ENCODE results near the gene ANKRD50.

The ANKRD50 gene

GRCh38 chr4:124635331-124635730, 77.2 kb downstream of the ANKRD50 start:
- H3K4me1 ChIP-seq (ENCODE audit: control insufficient read depth, insufficient read depth, low read length), result peaks cover 48% of the 10 kb centered on the region
- H3K27me3 ChIP-seq (ENCODE audit: control insufficient read depth, insufficient read depth, low read length), result no peaks in the 10 kb centered on the region
- H3K27ac ChIP-seq (ENCODE audit: low read depth, low read length), result no peak overlapping the region
- H3K9ac ChIP-seq (ENCODE audit: low read depth, low read length), result no peak overlapping the region
- H3K9me3 ChIP-seq (ENCODE audit: control insufficient read depth, insufficient read depth, low read length), result no peaks in the 10 kb centered on the region
- no peaks in the 10 kb centered on the region for H3K36me3 ChIP-seq (ENCODE audit: control insufficient read depth, insufficient read depth, low read length)
- no peak overlapping the region for H3K4me3 ChIP-seq (ENCODE audit: low read depth, low read length)

- H3K9ac ChIP-seq (ENCODE audit: low read depth, low read length), result no peak overlapping the region
- no peaks in the 10 kb centered on the region for H3K36me3 ChIP-seq (ENCODE audit: control insufficient read depth, insufficient read depth, low read length)
- H3K9me3 ChIP-seq (ENCODE audit: control insufficient read depth, insufficient read depth, low read length), result no peaks in the 10 kb centered on the region
- peaks cover 45% of the 10 kb centered on the region for H3K4me1 ChIP-seq (ENCODE audit: control insufficient read depth, insufficient read depth, low read length)
- H3K27ac ChIP-seq (ENCODE audit: low read depth, low read length), result no peak overlapping the region
- H3K27me3 ChIP-seq (ENCODE audit: control insufficient read depth, insufficient read depth, low read length), result no peaks in the 10 kb centered on the region
- no peak overlapping the region for H3K4me3 ChIP-seq (ENCODE audit: low read depth, low read length)
These were observed 79.1 kb downstream of the ANKRD50 start for GRCh38 chr4:124633285-124633941.

DNA sequence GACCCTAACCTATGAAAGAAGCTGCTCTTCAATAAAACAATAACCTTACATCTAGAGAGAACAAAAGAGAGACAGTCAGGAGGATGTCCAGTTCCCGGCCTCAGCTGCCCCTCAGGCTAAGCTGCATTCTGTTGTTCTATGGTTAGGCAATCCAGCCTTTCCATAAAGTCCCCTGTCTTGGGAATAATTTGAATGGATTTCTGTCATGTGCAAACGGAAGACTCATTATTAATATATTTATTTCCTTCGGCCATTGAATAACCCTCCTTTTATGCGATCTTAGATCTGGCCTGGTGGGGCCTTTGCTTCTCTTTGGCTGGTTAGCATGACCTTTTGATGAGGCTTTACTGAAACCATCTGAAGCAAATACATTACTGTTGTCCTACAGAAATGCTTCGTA, 80.1 kb downstream of the ANKRD50 start:
- Histone ChIP-seq H3K9me3 (ENCODE audit: control insufficient read depth, insufficient read depth, low read length) (no peaks in the 10 kb centered on the region), H3K27me3 (ENCODE audit: control insufficient read depth, insufficient read depth, low read length) (no peaks in the 10 kb centered on the region), H3K36me3 (ENCODE audit: control insufficient read depth, insufficient read depth, low read length) (no peaks in the 10 kb centered on the region), H3K27ac (ENCODE audit: low read depth, low read length) (no peak overlapping the region), H3K4me3 (ENCODE audit: low read depth, low read length) (no peak overlapping the region), H3K4me1 (ENCODE audit: control insufficient read depth, insufficient read depth, low read length) (peaks cover 41% of the 10 kb centered on the region), H3K9ac (ENCODE audit: low read depth, low read length) (no peak overlapping the region)

DNA sequence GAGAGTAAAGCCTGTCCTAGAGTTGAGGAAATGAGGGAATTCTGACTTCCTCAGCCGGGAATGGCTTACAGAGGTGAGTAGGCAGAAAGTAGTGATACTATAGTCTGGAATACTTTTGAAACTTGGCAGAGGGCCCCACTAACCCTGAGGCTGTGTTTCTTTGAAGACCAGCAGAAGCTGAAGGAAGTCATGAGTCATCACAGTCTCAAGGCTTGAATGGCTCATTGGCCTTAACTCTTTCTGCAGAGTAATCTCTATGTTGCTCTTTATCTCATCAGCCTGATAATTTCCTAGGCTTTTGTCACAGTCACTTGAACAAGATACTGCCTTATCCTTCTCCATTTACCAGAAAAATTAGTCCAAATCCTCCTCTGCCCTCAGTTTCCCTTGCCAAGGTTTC, 80.8 kb downstream of the ANKRD50 start:
- Histone ChIP-seq H3K27me3 (ENCODE audit: control insufficient read depth, insufficient read depth, low read length) (no peaks in the 10 kb centered on the region), H3K9me3 (ENCODE audit: control insufficient read depth, insufficient read depth, low read length) (no peaks in the 10 kb centered on the region), H3K36me3 (ENCODE audit: control insufficient read depth, insufficient read depth, low read length) (no peaks in the 10 kb centered on the region), H3K27ac (ENCODE audit: low read depth, low read length) (peak overlapping the region; percentile 2), H3K4me3 (ENCODE audit: low read depth, low read length) (no peak overlapping the region), H3K9ac (ENCODE audit: low read depth, low read length) (no peak overlapping the region), H3K4me1 (ENCODE audit: control insufficient read depth, insufficient read depth, low read length) (peaks cover 40% of the 10 kb centered on the region)

DNA sequence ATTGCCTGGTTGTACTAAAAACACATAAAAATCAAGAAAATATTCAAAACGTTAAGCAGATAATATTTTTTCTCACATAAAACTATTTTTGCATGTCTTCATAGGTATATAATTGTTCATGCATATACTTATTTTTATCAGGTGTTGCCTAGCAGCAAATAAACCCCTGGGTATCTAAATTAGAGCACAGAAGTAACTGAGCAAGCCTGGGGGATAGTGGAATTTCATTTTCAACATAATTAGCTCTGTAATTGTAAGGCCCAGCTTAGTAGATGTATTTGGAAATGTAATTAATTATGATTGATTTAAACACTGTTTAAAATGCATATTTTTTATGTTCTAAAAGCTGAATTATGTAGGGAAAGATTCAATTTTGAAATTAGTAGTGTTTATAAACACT, 82.9 kb downstream of the ANKRD50 start:
- Histone ChIP-seq H3K9me3 (ENCODE audit: control insufficient read depth, insufficient read depth, low read length) (no peaks in the 10 kb centered on the region), H3K9ac (ENCODE audit: low read depth, low read length) (no peak overlapping the region), H3K4me3 (ENCODE audit: low read depth, low read length) (no peak overlapping the region), H3K27ac (ENCODE audit: low read depth, low read length) (no peak overlapping the region), H3K36me3 (ENCODE audit: control insufficient read depth, insufficient read depth, low read length) (no peaks in the 10 kb centered on the region), H3K4me1 (ENCODE audit: control insufficient read depth, insufficient read depth, low read length) (peaks cover 20% of the 10 kb centered on the region), H3K27me3 (ENCODE audit: control insufficient read depth, insufficient read depth, low read length) (no peaks in the 10 kb centered on the region)

Data from HUES48 (cell line).